ENCODE data around the gene RPL15. TPM values are rescaled to one million over a fixed set of nuclear protein-coding genes. Genes with fewer than 3 reads are reported as not detected.

Gene RPL15
- polyA plus RNA-seq, 2 of the 4 experiments (the other 2 are of a cell fraction), result 2,178 to 2,933 TPM

DNA sequence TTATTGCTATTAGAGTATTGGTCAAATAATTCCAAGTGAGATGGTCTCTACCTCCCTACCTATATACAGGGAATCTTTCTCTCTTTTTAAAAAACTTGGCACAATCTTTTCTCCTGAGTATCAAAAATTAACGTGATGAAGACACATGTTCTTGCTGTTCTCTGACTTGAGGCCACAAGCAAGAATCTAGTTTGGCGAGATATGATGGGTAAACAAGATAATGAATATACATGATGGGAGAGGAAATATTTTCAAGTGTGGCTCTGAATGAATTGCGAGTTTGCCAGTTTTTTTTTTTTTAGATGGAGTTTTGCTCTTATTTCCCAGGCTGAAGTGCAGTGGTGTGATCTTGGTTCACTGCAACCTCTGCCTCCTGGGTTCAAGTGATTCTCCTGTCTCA, 39.8 kb downstream of the RPL15 start:
- TF ChIP-seq JUNB (IDR thresholded peaks at IDR 0.05) (no peak), CEBPB (IDR thresholded peaks at IDR 0.05) (no peak), NR3C1 (IDR thresholded peaks at IDR 0.05) (no peak)
- DNase-seq (ENCODE audit: low read depth in 1 of 2, low spot score in 1 of 2), result no peak
- Histone ChIP-seq H3K4me3 (no peak overlapping the region), H3K4me2 (no peak overlapping the region), H3K9me3 (no peaks in the 10 kb centered on the region), H3K4me1 (peaks cover 23% of the 10 kb centered on the region), H3K27ac (no peak overlapping the region; a peak in 1 of 6 replicates)
- ChIA-PET CTCF (no interaction called here), POLR2A (no interaction called here)
- no peak for FAIRE-seq
- WGBS (ENCODE audit: missing lambda C conversion rate), result 92% methylated on average over 3 of the region's 3 CpGs
- no peak for ATAC-seq

DNA sequence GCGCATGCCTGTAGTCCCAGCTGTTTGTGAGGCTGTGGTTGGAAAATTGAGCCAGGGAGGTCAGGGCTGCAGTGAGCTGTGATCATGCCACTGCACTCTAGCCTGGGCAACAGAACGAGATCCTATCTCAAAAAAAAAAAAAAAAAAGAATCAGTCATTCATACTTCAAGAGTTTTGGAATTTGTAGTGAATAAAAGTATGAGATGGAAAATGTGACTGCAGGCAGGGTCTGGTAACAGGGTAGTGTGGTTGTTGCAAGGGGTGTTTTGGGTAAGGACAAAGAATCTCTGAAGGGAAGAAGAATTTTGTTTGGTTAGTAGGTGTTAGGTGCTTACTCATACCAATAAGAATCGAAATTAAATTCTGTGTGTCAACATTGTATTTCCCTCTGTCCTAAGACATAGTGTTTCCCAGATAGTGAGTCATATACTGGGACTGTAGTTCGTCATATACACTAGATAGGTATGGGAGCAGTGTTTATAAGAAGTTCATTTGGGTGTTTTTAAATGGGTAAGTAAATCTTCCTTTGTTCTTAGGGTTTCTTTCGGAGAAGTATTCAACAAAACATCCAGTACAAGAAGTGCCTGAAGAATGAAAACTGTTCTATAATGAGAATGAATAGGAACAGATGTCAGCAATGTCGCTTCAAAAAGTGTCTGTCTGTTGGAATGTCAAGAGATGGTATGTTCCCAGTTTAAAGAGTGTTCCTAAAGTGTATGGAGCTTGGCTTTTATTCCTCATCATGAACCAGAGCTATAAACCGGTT, 42.4 kb downstream of the RPL15 start:
- no peak for TF ChIP-seq CBX2 (IDR thresholded peaks at IDR 0.05; ENCODE audit: borderline replicate concordance, low read depth)
- 0 out of 5 replicates have a peak, but pooled peaks of 1 of the 2 experiments have one; percentile 33 for TF ChIP-seq JUN (IDR thresholded peaks at IDR 0.05)
- TF ChIP-seq RAD21 (conservative IDR thresholded peaks at IDR 0.05 in 1 of 2, IDR thresholded peaks at IDR 0.05 in 1 of 2), result peak in 1 of 2 experiments; percentile 11; a peak in 1 of 5 replicates
- TF ChIP-seq FOSL2 (IDR thresholded peaks at IDR 0.05), result peak; percentile 79
- peak; percentile 95 for TF ChIP-seq FOSL2 (CRISPR knock-in tag; IDR thresholded peaks at IDR 0.05)
- peak in 1 of 2 experiments; percentile 63; a peak in 1 of 4 replicates for TF ChIP-seq CEBPB (IDR thresholded peaks at IDR 0.05)
- TF ChIP-seq GATA3 (IDR thresholded peaks at IDR 0.05; ENCODE audit: borderline replicate concordance), result peak; percentile 72; the same call in 1 of the 2 replicates
- TF ChIP-seq FOSB (CRISPR knock-in tag; IDR thresholded peaks at IDR 0.05), result 0 out of 2 replicates have a peak, but pooled peaks have one; percentile 23
- no peak for TF ChIP-seq EHF (CRISPR knock-in tag; IDR thresholded peaks at IDR 0.05)
- TF ChIP-seq RFX5 (IDR thresholded peaks at IDR 0.05), result no peak
- peak; percentile 85 for TF ChIP-seq JUNB (IDR thresholded peaks at IDR 0.05)
- no peak for TF ChIP-seq BHLHE40 (IDR thresholded peaks at IDR 0.05; ENCODE audit: low read depth, low read length)
- Histone ChIP-seq H3K9me3 (no peaks in the 10 kb centered on the region), H3K4me2 (peak overlapping the region; percentile 79), H3K4me3 (peak overlapping the region; percentile 10; the same call in 1 of the 3 replicates), H3K4me1 (peaks cover 41% of the 10 kb centered on the region), H3K27ac (peak overlapping the region; percentile 78 to 82; a peak in 5 of 6 replicates)
- ChIA-PET CTCF (no interaction called here), POLR2A (interaction anchor here (1.9 kb wide), 2 partner anchors 13 to 42 kb away, joined by 9 read pairs; partner anchors contain the start of genes NKIRAS1 and RPL15)
- 30% methylated on average over 7 of the region's 7 CpGs for WGBS (ENCODE audit: missing lambda C conversion rate)
- DNase-seq (ENCODE audit: low read depth in 1 of 2, low spot score in 1 of 2), result peak; percentile 82
- FAIRE-seq, result peak; percentile 54
- peak; percentile 93 to 94 for ATAC-seq

DNA sequence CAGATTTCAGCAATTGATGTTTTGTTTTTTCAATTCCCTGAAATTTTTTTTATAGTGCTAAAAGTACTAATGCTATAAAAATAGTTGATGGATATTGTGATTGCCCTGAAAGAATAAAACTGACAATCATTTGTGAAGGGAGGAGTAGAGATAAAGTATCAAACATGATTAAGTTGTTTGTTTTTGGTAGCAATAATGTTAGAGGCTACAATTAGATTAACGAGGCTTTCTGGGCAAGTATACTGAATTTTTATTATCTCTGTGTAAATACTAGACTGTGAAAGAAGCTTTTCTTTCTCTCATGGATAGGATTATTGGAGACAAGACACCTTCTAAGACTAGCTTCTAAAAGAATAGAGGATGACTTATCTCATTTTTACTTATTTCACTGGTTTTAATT, 43.7 kb downstream of the RPL15 start:
- DNase-seq (ENCODE audit: low read depth in 1 of 2, low spot score in 1 of 2) (no peak), ATAC-seq (no peak), FAIRE-seq (no peak)
- TF ChIP-seq FOXS1 (CRISPR knock-in tag; IDR thresholded peaks at IDR 0.05) (no peak), RAD21 (conservative IDR thresholded peaks at IDR 0.05 in 1 of 2, IDR thresholded peaks at IDR 0.05 in 1 of 2) (no peak), ZC3H11A (IDR thresholded peaks at IDR 0.05) (no peak), ZNF302 (CRISPR knock-in tag; IDR thresholded peaks at IDR 0.05) (no peak), JUN (IDR thresholded peaks at IDR 0.05) (no peak), HEYL (CRISPR knock-in tag; IDR thresholded peaks at IDR 0.05) (no peak), CHD4 (IDR thresholded peaks at IDR 0.05; ENCODE audit: borderline replicate concordance) (no peak), NR3C1 (IDR thresholded peaks at IDR 0.05) (no peak), MAZ (IDR thresholded peaks at IDR 0.05; ENCODE audit: borderline replicate concordance, low read depth, low read length) (no peak), ESRRA (IDR thresholded peaks at IDR 0.05; ENCODE audit: borderline replicate concordance, low read length) (no peak), PHF8 (IDR thresholded peaks at IDR 0.05; ENCODE audit: borderline replicate concordance, low read depth) (no peak), CHD2 (IDR thresholded peaks at IDR 0.05; ENCODE audit: low read length, partially characterized antibody) (no peak)
- Histone ChIP-seq H3K4me2 (no peak overlapping the region), H3K9me3 (no peaks in the 10 kb centered on the region), H3K4me3 (no peak overlapping the region), H3K4me1 (peaks cover 46% of the 10 kb centered on the region), H3K27ac (peak overlapping the region in 1 of 2 experiments; percentile 51; a peak in 1 of 6 replicates)
- CTCF ChIA-PET, result no interaction called here
- POLR2A ChIA-PET, result interaction anchor here (0.6 to 2.7 kb wide), 4 partner anchors 12 to 282 kb away, joined by 3 to 8 read pairs (median 5); partner anchors contain the start of genes NKIRAS1 and RPL15
- 89% methylated on average over 1 of the region's 1 CpG for WGBS (ENCODE audit: missing lambda C conversion rate)
